ENCODE results near the gene VTI1A. TPM values are rescaled to one million over a fixed set of nuclear protein-coding genes. Genes with fewer than 3 reads are reported as not detected.

VTI1A gene
- total and polyA plus RNA-seq, 2 of the 4 experiments (the other 2 are of a cell fraction), result 9.7 to 24.9 TPM

DNA sequence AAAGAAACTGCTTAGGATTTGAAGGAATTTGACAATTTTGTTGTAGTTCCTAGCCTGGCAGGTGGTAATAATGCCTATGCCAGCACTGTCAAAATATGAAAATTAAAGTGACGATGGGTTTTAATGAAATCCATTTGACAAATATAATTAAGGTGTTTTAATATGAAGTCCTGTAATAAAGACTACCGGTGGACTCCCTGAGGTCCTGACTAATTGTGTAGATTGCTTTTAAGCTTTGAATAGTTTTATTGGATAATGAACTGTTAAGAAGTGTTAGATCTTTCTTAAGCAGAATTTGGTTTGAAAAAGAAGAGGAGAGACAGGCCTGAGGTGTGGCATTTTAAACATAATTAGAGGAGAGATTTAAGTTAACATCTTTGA lies 197.2 kb downstream of the VTI1A start:
- Histone ChIP-seq H2BK20ac (ENCODE audit: low read depth, low read length) (no peak overlapping the region), H3K4ac (ENCODE audit: low read depth, low read length) (no peak overlapping the region), H2AK9ac (replicated peaks; ENCODE audit: low read depth, low read length, poor library complexity) (no peak overlapping the region), H3K4me1 (ENCODE audit: control insufficient read depth, insufficient read depth, low read length) (no peaks in the 10 kb centered on the region), H3K18ac (ENCODE audit: low read depth, low read length) (no peak overlapping the region), H3K23ac (ENCODE audit: low read depth, low read length) (no peak overlapping the region), H3K4me3 (ENCODE audit: insufficient read depth, low read depth, low read length) (no peak overlapping the region), H4K91ac (ENCODE audit: insufficient read depth, low read depth, low read length) (no peak overlapping the region), H3K9me3 (ENCODE audit: control insufficient read depth, insufficient read depth, low read length) (no peaks in the 10 kb centered on the region), H3K27ac (ENCODE audit: insufficient read depth, low read length) (no peak overlapping the region), H3K36me3 (ENCODE audit: control insufficient read depth, insufficient read depth, low read length) (no peaks in the 10 kb centered on the region), H4K8ac (ENCODE audit: low read depth in 2 of 2, low read length in 2 of 2) (no peak overlapping the region), H3K56ac (ENCODE audit: extremely low read depth, insufficient read depth, low read length) (no peak overlapping the region), H3K4me2 (ENCODE audit: low read depth, low read length) (no peak overlapping the region), H3K27me3 (ENCODE audit: control insufficient read depth, insufficient read depth, low read length) (no peaks in the 10 kb centered on the region), H3K9ac (ENCODE audit: low read depth, low read length) (no peak overlapping the region), H2BK15ac (ENCODE audit: low read depth, low read length) (no peak overlapping the region), H2AFZ (replicated peaks; ENCODE audit: low read length, poor library complexity) (no peak overlapping the region), H2AK5ac (ENCODE audit: low read depth, low read length) (no peak overlapping the region), H2BK5ac (ENCODE audit: low read depth, low read length, poor library complexity, severe bottlenecking) (no peak overlapping the region), H3K79me1 (ENCODE audit: low read depth in 1 of 2, low read length in 2 of 2) (no peaks in the 10 kb centered on the region; a peak in 1 of 4 replicates), H4K20me1 (ENCODE audit: insufficient read depth, low read length) (no peaks in the 10 kb centered on the region), H4K5ac (ENCODE audit: low read depth, low read length) (no peak overlapping the region), H2BK120ac (ENCODE audit: low read depth, low read length) (no peak overlapping the region), H3K14ac (replicated peaks; ENCODE audit: low read depth, low read length) (no peak overlapping the region), H3K9me1 (ENCODE audit: insufficient read depth, low read length) (peaks cover 4% of the 10 kb centered on the region; the same call in 1 of the 2 replicates)
- intact Hi-C loops (cut with micrococcal nuclease) (no loop called here), in situ Hi-C loops (cut with MboI; ENCODE audit: low sequenced_read_pairs) (no loop called here), dilution Hi-C loops (cut with HindIII; ENCODE audit: low sequenced_read_pairs, unreplicated experiment) (no loop called here)
- BruUV-seq (replicated peaks), result no TSS peak
- ChIA-PET CTCF (interaction anchor here (0.5 kb wide), 1 partner anchor 146 kb away, joined by 3 read pairs; no protein-coding TSS in a partner anchor), POLR2A (ENCODE audit: unreplicated experiment) (no interaction called here)
- WGBS, 2 experiments (ENCODE audit: extremely low coverage in 2 of 2, insufficient read length in 1 of 2), result no CpG with 5 or more reads among the region's 2 CpGs
- ATAC-seq (ENCODE audit: low read depth) (no peak), DNase-seq (no peak)
- TF ChIP-seq FOS (IDR thresholded peaks at IDR 0.05; ENCODE audit: low read depth, low read length) (no peak), RFX5 (IDR thresholded peaks at IDR 0.05; ENCODE audit: low read depth, low read length) (no peak), MAZ (IDR thresholded peaks at IDR 0.05; ENCODE audit: borderline replicate concordance, low read depth, low read length) (no peak), BHLHE40 (IDR thresholded peaks at IDR 0.05; ENCODE audit: low read depth, low read length) (no peak), MAFK (IDR thresholded peaks at IDR 0.05; ENCODE audit: low read depth, low read length) (no peak), NFE2L2 (IDR thresholded peaks at IDR 0.05; ENCODE audit: low read depth, low read length) (no peak), SMC3 (IDR thresholded peaks at IDR 0.05; ENCODE audit: low read depth, low read length) (no peak), MXI1 (IDR thresholded peaks at IDR 0.05; ENCODE audit: borderline replicate concordance, low read depth, low read length) (no peak), POLR2A (IDR thresholded peaks at IDR 0.05; ENCODE audit: low read depth, low read length) (no peak), RCOR1 (IDR thresholded peaks at IDR 0.05; ENCODE audit: insufficient replicate concordance, low read length) (no peak), RAD21 (IDR thresholded peaks at IDR 0.05; ENCODE audit: low read length) (no peak)
- TF ChIP-seq, protein P1, sequence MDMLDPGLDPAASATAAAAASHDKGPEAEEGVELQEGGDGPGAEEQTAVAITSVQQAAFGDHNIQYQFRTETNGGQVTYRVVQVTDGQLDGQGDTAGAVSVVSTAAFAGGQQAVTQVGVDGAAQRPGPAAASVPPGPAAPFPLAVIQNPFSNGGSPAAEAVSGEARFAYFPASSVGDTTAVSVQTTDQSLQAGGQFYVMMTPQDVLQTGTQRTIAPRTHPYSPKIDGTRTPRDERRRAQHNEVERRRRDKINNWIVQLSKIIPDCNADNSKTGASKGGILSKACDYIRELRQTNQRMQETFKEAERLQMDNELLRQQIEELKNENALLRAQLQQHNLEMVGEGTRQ (IDR thresholded peaks at IDR 0.05; ENCODE audit: low read depth, low read length), result no peak
- TF ChIP-seq, protein P2, sequence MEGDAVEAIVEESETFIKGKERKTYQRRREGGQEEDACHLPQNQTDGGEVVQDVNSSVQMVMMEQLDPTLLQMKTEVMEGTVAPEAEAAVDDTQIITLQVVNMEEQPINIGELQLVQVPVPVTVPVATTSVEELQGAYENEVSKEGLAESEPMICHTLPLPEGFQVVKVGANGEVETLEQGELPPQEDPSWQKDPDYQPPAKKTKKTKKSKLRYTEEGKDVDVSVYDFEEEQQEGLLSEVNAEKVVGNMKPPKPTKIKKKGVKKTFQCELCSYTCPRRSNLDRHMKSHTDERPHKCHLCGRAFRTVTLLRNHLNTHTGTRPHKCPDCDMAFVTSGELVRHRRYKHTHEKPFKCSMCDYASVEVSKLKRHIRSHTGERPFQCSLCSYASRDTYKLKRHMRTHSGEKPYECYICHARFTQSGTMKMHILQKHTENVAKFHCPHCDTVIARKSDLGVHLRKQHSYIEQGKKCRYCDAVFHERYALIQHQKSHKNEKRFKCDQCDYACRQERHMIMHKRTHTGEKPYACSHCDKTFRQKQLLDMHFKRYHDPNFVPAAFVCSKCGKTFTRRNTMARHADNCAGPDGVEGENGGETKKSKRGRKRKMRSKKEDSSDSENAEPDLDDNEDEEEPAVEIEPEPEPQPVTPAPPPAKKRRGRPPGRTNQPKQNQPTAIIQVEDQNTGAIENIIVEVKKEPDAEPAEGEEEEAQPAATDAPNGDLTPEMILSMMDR (conservative IDR thresholded peaks at IDR 0.05; ENCODE audit: low read depth, low read length), result no peak
- TF ChIP-seq, protein P3, sequence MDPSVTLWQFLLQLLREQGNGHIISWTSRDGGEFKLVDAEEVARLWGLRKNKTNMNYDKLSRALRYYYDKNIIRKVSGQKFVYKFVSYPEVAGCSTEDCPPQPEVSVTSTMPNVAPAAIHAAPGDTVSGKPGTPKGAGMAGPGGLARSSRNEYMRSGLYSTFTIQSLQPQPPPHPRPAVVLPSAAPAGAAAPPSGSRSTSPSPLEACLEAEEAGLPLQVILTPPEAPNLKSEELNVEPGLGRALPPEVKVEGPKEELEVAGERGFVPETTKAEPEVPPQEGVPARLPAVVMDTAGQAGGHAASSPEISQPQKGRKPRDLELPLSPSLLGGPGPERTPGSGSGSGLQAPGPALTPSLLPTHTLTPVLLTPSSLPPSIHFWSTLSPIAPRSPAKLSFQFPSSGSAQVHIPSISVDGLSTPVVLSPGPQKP (IDR thresholded peaks at IDR 0.05; ENCODE audit: borderline replicate concordance, low read depth, low read length), result no peak

Measured in IMR-90 (cell line).